HepG2 (cell line): ENCODE data around the gene XKR7. TPM values are rescaled to one million over a fixed set of nuclear protein-coding genes. Genes with fewer than 3 reads are reported as not detected.

Experiments used
- AHDC1 ChIP-seq: sonication (generic); formaldehyde crosslinking; IDR thresholded peaks from 2 replicates; pipeline ENCODE4 v1.5.1; 2020; ENCODE audit warnings: mild to moderate bottlenecking, missing genetic modification reagents, borderline replicate concordance
- AKAP8 ChIP-seq: sonication (generic); formaldehyde crosslinking; IDR thresholded peaks from 2 replicates; pipeline ENCODE4 v1.5.1; 2020; ENCODE audit warnings: mild to moderate bottlenecking, missing genetic modification reagents
- CHD4 ChIP-seq: fragments of 200-600 bp; sonication (generic); IDR thresholded peaks from 2 replicates; pipeline ENCODE4 v1.7.0; 2017; ENCODE audit warnings: mild to moderate bottlenecking, low read length, borderline replicate concordance
- ERF ChIP-seq: IDR thresholded peaks from 2 replicates; pipeline ENCODE4 v1.6.1; 2018; ENCODE audit warnings: missing biosample characterization, missing genetic modification reagents
- POGZ ChIP-seq: sonication (generic); formaldehyde crosslinking; IDR thresholded peaks from 2 replicates; pipeline ENCODE4 v1.4.0; 2020; ENCODE audit warnings: mild to moderate bottlenecking, missing genetic modification reagents
- SAP130 ChIP-seq: IDR thresholded peaks from 2 replicates; pipeline ENCODE4 v1.6.1; 2016; ENCODE audit warnings: low read depth
- TOE1 ChIP-seq: sonication (generic); formaldehyde crosslinking; IDR thresholded peaks from 2 replicates; pipeline ENCODE4 v1.4.0; 2020; ENCODE audit warnings: mild to moderate bottlenecking, missing genetic modification reagents
- TOPORS ChIP-seq: sonication (generic); formaldehyde crosslinking; IDR thresholded peaks from 2 replicates; pipeline ENCODE4 v1.8.0; 2023; ENCODE audit warnings: mild to moderate bottlenecking, missing genetic modification reagents
- YY1 ChIP-seq: IDR thresholded peaks from 2 replicates; pipeline ENCODE4 v1.6.1; 2011; ENCODE audit warnings: low read length, low read depth, moderate library complexity, mild to moderate bottlenecking; ENCODE audit not compliant: insufficient read depth, insufficient replicate concordance
- ZNF253 ChIP-seq: sonication (generic); formaldehyde crosslinking; IDR thresholded peaks from 2 replicates; pipeline ENCODE4 v1.8.0; 2022; ENCODE audit warnings: mild to moderate bottlenecking, missing genetic modification reagents, borderline replicate concordance
- ZNF556 ChIP-seq: sonication (generic); formaldehyde crosslinking; IDR thresholded peaks from 2 replicates; pipeline ENCODE4 v1.4.0; 2020; ENCODE audit warnings: mild to moderate bottlenecking, missing genetic modification reagents, borderline replicate concordance
- polyA plus RNA-seq, 8 experiments: library from polyadenylated mRNA; depleted of rRNA in 3 of 8; stranded (reverse) in 7 of 8; unstranded in 1 of 8; fragments of >200 nt; fragmentation: Illumina TruSeq in 4 of 8; extraction: Trizol in 4 of 8; gene quantifications; 2 replicates each; pipeline versions ENCODE4 v1.2.1 to v1.2.3, GENCODE V29; 2011 to 2016; ENCODE audit warnings: low read depth in 4 of 8, missing spikeins in 1 of 8, mixed read lengths in 1 of 8; ENCODE audit not compliant: insufficient read depth in 1 of 8
- total RNA-seq, 5 experiments: library from RNA; depleted of rRNA; stranded (reverse); fragments of >200 nt; fragmentation: Illumina TruSeq; extraction: Trizol; gene quantifications; 2 replicates each; pipeline ENCODE4 v1.2.3, GENCODE V29; 2016; ENCODE audit warnings: low read depth in 1 of 5
- TF ChIP-seq, protein P1 (sequence below): sonication (generic); formaldehyde crosslinking; IDR thresholded peaks from 2 replicates; pipeline ENCODE4 v1.4.0; 2020; ENCODE audit warnings: missing genetic modification reagents
- TF ChIP-seq, protein P2 (sequence below), 2 experiments: sonication (generic) in 1 of 2; formaldehyde crosslinking in 1 of 2; IDR thresholded peaks; 2 replicates each; pipeline versions ENCODE4 v1.6.1 to v1.9.0; 2014 to 2022; ENCODE audit warnings: antibody characterized with exemption in 1 of 2, borderline replicate concordance in 1 of 2, inconsistent platforms in 1 of 2, low read depth in 1 of 2, missing genetic modification reagents in 1 of 2

Gene XKR7
- total and polyA plus RNA-seq, 2 of the 13 experiments (the other 11 are each of a cell fraction or from before 2014, with no cell fraction given): not detected

DNA sequence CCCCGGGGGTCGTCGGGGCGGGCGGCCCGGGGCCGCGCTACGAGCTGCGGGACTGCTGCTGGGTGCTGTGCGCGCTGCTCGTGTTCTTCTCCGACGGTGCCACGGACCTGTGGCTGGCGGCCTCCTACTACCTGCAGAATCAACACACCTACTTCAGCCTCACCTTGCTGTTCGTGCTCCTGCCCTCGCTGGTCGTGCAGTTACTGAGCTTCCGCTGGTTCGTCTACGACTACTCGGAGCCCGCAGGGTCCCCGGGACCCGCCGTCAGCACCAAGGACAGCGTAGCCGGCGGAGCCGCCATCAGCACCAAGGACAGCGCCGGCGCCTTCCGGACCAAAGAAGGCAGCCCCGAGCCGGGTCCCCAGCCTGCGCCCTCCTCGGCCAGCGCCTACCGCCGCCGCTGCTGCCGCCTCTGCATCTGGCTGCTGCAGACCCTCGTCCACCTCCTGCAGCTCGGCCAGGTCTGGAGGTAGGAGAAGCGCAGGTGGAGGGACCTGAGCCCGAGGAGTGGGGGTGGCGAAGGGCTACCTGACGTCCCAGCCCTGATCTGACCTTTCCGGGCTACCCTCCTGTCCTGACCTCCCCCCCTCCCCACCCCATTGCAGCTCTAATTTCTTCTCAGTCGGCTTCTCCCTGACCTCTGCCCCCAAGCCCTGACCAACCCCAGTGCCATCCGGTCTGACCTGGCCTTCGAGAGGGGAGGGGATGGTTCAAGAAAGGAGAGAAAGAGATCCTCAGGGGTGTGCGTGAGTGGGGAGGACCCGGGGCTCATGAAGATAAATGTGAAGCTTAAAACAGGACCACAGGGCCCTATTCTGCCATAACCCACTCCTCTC lies 558 bp downstream of the XKR7 start (continued):
- TF ChIP-seq AKAP8 (CRISPR knock-in tag): peak; percentile 100
- peak; percentile 100 for TF ChIP-seq ERF (CRISPR knock-in tag)
- no peak for TF ChIP-seq CHD4
- peak; percentile 100 for TF ChIP-seq TOE1 (CRISPR knock-in tag)
- peak; percentile 100 for TF ChIP-seq SAP130 (CRISPR knock-in tag)
- TF ChIP-seq TOPORS (CRISPR knock-in tag): peak; percentile 100
- TF ChIP-seq, protein P1, sequence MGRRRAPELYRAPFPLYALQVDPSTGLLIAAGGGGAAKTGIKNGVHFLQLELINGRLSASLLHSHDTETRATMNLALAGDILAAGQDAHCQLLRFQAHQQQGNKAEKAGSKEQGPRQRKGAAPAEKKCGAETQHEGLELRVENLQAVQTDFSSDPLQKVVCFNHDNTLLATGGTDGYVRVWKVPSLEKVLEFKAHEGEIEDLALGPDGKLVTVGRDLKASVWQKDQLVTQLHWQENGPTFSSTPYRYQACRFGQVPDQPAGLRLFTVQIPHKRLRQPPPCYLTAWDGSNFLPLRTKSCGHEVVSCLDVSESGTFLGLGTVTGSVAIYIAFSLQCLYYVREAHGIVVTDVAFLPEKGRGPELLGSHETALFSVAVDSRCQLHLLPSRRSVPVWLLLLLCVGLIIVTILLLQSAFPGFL (CRISPR knock-in tag): peak; percentile 100
- peak; percentile 89 for TF ChIP-seq YY1
- peak; percentile 100 for TF ChIP-seq ZNF556
- TF ChIP-seq AHDC1 (CRISPR knock-in tag): peak; percentile 100
- TF ChIP-seq ZNF253 (CRISPR knock-in tag): peak; percentile 100
- TF ChIP-seq POGZ (CRISPR knock-in tag): peak; percentile 95
- TF ChIP-seq, protein P2, sequence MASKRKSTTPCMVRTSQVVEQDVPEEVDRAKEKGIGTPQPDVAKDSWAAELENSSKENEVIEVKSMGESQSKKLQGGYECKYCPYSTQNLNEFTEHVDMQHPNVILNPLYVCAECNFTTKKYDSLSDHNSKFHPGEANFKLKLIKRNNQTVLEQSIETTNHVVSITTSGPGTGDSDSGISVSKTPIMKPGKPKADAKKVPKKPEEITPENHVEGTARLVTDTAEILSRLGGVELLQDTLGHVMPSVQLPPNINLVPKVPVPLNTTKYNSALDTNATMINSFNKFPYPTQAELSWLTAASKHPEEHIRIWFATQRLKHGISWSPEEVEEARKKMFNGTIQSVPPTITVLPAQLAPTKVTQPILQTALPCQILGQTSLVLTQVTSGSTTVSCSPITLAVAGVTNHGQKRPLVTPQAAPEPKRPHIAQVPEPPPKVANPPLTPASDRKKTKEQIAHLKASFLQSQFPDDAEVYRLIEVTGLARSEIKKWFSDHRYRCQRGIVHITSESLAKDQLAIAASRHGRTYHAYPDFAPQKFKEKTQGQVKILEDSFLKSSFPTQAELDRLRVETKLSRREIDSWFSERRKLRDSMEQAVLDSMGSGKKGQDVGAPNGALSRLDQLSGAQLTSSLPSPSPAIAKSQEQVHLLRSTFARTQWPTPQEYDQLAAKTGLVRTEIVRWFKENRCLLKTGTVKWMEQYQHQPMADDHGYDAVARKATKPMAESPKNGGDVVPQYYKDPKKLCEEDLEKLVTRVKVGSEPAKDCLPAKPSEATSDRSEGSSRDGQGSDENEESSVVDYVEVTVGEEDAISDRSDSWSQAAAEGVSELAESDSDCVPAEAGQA (IDR thresholded peaks at IDR 0.05; ENCODE audit: low read depth): no peak
- TF ChIP-seq, protein P2 (CRISPR knock-in tag; IDR thresholded peaks at IDR 0.05; ENCODE audit: borderline replicate concordance): peak; percentile 100
